ENCODE results near the gene SLC49A4.

DNA sequence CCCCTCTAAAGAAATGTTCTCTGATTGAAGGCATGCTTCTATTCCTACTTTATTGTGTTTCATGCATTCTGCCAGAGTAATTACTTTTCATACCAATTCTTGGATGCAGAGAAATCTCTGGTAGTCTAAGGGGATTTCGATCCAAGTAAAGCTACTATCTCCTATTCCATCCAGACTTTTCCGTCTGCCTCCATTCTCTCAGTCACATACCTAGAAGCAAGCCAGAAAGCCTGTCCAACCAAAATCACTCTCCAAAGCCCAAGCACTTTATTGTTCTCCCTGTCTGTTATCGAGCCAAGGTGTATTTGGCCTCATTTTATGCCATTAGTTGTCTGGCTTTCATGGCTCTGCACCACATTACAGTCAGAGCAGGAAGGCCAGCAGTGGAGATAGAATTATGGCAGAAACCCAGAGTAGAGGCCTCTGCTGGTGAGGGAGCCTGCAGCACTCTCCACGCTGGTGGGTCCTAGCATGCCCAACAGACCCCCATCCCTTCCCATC is 95.9 kb downstream of the SLC49A4 start:
- no peak for TF ChIP-seq EZH2 (IDR thresholded peaks at IDR 0.05; ENCODE audit: borderline replicate concordance, low read depth, low read length, poor library complexity, severe bottlenecking)
- TF ChIP-seq, protein P1, sequence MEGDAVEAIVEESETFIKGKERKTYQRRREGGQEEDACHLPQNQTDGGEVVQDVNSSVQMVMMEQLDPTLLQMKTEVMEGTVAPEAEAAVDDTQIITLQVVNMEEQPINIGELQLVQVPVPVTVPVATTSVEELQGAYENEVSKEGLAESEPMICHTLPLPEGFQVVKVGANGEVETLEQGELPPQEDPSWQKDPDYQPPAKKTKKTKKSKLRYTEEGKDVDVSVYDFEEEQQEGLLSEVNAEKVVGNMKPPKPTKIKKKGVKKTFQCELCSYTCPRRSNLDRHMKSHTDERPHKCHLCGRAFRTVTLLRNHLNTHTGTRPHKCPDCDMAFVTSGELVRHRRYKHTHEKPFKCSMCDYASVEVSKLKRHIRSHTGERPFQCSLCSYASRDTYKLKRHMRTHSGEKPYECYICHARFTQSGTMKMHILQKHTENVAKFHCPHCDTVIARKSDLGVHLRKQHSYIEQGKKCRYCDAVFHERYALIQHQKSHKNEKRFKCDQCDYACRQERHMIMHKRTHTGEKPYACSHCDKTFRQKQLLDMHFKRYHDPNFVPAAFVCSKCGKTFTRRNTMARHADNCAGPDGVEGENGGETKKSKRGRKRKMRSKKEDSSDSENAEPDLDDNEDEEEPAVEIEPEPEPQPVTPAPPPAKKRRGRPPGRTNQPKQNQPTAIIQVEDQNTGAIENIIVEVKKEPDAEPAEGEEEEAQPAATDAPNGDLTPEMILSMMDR (conservative IDR thresholded peaks at IDR 0.05; ENCODE audit: low read depth, low read length): no peak
